Brain pericyte (primary cell): ENCODE measurements around the gene GALNT7.
"Not testable (repeated sequence)": the region's sequence is repeated elsewhere in the genome, so short reads cannot be mapped to it uniquely, and the experiment has no call there.

Experiments used
- DNase-seq: peaks from one replicate; pipeline ENCODE4 v3.0.0-alpha.2; 2012; ENCODE audit warnings: low read depth, low spot score

GALNT7 gene

DNA sequence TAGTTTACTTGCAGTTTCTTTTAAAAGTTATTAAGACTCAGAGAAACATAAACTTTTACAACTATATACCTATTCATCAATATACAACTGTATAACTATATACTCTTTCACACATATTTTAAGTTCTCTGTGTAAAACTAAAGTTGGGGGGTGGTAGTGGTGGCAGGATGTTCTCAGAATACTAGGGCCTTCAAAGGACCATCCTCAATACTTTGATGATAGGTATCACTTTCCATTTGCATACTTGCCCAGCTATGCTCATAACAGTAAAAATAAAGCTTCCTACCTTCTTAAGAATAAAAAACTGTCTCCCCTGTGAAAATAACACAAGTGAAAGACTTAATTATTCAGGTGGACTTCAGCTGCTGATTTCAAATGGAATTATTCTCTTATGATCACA, 2.9 kb upstream of the GALNT7 start:
- DNase-seq, result no peak

DNA sequence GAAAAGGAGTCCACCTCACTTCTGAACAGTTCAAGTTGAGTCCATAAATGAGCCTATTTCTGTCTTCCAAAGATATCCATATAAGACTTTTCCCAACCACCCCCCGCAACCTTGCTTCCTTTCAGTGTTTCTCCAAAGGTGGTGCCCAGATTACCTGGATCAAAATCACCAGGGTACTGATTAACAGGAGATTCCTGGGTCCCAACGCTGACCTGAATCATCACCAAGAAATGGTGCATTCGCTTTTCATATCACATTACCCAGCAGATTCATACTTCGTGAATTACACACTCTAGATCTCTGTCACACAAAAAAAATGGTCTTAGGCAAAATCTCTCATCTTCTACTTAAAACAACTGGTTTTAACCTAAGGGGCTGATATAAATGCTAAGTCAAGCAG, 2.1 kb upstream of the GALNT7 start:
- no peak for DNase-seq

- DNase-seq, result no peak
These were observed 734 bp upstream of the GALNT7 start for GRCh38 chr4:173167758-173168395.

GRCh38 chr4:173169178-173169427, 492 bp downstream of the GALNT7 start:
- DNase-seq, result no peak

DNA sequence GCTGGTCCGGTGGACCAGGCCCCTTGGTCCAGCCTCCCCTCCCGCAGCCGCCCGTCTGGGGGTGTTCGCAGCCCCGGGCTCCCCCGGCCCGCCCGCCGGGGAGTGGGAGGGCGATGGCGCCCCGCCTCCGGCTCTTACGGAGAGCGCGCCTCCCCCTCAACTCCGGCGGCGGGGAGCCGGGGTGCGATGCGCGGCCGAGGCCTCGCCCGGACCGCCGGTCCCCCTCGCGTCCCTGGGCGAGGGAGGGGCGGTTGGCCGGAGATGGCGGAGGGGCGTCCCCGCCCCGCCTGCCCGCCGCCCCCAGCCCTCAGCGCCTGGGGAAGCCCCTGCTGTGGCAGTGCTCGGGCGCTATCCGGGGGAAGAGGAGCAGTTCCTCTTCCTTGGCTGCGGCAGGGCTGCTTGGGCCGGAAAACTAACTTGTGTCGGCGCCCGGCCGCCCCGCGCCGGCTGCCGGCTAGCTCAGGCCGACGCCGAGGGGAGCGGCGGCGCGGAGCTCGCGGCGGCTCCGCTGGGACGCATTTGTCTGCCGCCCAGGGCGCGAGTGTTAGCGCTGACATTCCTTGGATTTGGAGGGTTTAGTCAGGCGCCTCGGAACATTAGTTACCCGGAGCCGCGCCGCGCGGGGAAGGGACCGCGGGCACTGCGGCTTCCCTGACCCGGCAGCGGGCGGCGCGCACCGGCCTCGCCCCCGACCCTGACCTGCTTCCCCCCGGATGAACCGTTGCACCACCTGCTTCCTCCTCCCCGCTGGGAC, 994 bp downstream of the GALNT7 start:
- DNase-seq, result no peak

DNA sequence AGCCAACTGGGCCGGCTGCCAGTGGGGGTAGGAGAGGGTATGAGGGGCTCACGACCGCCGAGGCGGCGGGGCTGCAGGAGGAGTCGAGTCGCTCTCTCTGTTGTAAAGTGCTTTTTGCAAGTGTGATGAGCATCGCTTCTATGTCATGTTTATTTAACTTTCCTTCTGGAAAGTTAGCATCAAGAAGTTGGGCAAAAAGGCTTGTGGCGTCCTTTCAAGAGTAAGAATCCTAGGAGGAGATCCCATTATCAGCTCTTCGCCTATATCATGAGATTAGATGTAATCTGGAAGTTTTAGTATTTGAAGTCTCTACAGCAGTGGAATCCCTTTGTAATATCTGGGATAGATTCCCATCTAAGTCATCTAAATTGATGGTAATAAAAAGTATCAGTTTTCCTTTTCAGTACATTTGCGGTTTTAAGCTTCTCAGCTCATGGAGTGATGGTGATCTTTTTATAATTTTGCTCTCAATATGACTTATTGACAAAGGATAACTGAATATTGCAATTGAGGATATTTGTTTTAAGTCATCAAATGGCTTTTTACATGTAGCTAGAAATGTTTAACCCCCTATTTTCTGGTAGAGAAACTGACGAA, 1.7 kb downstream of the GALNT7 start:
- no peak for DNase-seq

DNA sequence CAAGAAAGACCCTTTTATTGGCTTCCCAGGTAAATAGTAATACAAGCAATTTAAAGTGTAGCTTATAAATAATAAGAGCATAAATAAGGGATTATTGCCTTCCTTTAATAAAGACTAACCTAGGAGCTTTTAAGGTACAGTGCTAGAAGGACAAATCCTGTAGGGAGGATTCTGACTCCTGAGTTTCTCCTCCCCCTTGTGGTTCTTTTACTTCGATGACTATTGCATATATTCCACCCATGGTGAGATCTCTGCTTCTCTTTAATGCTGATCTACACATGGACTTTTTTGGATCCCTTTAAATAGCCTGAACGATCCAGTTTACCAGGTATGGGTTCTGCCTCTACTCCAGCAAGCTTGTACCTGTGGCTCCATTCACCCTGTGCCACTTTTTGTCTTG, 2.5 kb downstream of the GALNT7 start:
- no peak for DNase-seq

DNA sequence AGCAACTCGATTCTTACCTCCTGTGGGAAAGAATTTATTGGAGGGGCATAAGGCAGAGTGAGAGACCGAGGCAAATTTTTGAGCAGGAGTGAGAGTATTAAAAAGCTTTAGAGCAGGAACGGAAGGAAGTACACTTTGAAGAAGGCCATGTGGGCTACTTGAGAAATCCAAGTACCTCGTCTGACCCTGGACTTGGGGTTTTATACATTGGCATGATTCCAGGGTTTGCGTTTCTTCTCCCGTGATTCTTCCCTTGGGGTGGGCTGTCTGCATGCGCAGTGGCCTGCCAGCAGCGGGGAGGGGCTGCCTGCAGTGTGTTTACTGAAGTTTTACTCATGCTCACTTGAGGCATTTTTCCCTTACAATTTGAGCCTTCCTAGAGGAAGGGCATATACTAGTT, 3.4 kb downstream of the GALNT7 start:
- DNase-seq, result no peak

GRCh38 chr4:173174184-173174583, 5.6 kb downstream of the GALNT7 start:
- no peak for DNase-seq

DNA sequence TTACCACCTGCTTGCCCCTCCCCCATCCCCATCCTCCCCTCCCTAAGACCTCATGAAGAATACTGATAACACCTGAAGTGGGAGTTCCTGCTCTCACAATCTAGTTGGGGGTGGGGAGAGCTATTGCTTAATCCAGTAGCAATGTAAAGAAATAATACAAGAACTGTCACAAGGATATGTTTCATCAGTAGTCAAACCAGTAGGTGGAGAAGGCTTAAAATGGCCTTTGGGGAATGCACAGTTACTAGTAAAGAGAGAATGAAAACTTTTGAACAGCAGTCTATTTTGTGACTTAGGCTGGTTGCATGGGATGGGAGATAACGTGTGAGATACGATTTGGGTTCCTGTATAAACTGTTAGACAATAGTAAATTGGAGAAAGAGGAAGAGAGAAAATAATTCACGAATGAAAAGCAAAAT, 6.0 kb downstream of the GALNT7 start:
- DNase-seq, result no peak

DNA sequence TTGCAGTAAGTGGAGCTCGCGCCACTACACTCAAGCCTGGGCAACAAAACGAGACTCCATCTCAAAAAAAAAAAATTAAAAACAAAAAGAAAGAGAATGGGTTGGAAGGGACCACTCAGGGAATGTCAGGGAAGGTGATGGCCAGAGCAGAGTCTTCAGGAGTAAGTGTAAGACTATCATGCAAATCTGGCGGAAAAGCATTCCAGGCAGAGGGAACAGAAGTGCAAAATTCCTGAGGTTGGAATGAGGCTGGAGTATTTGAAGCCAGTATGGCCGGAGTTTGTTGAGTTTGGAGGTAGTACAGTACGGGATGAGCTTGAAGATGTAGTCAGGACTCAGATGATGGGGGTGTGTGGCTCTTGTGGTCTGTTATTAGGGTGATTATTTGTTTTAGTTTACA, 7.4 kb downstream of the GALNT7 start:
- no peak for DNase-seq

DNA sequence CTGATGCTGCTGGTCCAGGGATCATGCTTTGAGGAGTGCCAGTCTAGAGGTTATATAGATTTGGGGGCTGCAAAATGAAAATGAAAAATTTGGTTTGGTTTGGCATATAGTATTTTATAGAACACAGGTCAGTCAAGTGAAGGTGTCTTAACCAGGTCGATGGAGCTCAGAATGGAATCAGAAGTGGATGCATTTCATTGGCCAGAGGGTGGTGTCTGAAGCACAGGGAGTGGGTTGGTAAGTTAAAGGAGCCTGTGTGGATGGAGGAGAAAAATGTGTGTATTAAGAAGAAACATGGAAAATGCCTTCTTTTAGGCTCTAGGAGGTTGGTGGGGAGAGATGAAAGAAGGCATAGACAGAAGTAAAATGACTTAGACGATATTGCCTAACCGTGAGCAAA, 8.6 kb downstream of the GALNT7 start:
- DNase-seq, result no peak

DNA sequence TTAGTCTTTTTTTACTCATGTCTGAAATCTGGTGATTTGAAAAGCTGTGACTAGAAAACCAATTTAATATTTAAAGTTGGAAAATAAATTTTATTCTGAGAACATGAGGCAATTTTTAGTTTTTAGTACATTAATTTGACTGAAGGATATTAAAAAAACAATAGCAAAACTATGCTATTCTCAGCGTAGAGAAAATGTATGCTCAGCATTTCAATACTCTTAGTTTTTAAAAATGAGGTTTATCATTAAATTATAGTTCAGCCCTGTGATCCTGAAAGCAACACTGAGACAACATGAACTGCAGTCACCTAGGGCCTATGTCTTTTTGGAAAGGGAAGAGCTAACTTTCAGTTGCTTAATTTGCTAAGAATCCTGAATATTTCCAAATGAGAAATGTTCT, 9.5 kb downstream of the GALNT7 start:
- no peak for DNase-seq

DNA sequence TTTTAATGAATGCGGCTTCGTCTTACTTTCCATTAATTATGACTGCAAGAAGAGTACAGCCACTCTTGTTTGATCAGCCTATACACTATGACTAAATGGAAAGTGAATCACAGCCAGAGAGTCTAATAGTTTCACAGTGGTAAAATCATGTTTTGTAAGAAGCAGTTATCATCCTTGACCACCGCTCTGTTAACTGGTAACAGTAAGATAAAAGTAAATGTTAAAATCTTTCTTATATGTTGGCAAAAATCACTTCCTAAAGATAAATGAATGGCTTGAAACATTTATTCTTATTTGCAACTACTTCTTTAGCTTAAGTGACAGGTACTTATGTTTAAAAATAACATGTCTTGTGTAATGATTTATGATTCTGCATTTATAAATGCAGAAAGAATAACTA, 13.2 kb downstream of the GALNT7 start:
- DNase-seq, result no peak

- DNase-seq, result peak; percentile 84
These were observed 13.8 kb downstream of the GALNT7 start for GRCh38 chr4:173182403-173182802.

GRCh38 chr4:173183659-173184247, 15.1 kb downstream of the GALNT7 start:
- not testable (repeated sequence) for DNase-seq

- no peak for DNase-seq
These were observed 17.4 kb downstream of the GALNT7 start for GRCh38 chr4:173185847-173186510.

DNA sequence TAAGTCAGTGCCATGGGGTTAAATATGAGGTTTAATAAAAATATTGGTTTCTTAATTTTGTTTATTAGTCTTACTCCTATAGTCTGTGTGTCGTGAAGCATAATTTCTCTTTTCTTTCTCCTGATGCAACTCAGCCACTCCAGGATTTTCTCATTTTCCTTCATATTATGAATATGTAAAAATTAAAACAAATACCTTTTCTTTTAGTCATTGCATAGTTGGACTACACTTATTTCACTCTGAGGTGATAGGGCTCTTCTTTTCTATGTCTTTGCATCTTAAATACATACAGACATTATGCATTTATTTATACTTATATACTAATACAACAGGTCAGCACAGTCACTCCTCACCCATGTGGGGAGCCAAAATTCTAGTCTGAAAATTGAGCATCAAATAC, 19.1 kb downstream of the GALNT7 start:
- no peak for DNase-seq

DNA sequence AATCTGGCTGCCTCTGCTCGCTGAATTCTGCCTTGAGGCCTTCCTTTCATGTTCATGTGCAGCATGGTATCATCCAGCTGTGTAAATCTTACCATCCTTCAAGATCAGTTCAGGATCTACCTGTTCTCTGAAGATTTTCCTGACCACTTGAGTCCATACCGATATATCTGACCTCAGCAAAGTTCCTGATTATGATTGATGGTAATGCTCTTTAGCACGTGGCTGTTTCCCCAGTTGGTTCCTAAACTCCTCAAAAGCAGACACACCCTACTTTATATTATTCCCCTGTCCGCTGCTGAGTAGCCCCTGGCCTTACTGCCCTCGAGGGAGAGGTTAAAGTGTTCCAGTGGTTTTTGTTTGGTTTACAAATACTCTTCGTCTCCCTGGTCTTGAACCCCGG, 20.0 kb downstream of the GALNT7 start:
- no peak for DNase-seq

GRCh38 chr4:173189117-173189693, 20.6 kb downstream of the GALNT7 start:
- DNase-seq, result no peak

DNA sequence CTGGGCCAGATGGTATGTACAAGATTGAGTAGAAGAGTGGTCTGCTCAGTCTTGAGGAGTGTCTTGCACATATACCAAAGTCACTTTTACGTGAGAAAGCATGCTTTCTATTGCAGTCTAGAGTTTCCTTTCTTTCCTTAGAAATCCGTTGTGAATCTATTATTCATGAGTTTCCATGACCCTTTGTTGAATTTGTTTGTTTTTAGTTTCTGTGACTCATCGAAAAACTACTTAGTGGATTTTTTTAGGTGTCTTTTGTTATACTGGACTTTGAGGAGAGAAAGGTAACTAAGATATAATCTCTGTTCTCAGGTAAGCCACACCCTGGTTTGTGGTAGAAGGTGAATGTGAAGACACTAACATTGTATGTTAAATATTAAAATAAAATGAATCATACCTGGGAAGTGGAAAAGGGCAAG, 23.0 kb downstream of the GALNT7 start:
- DNase-seq, result no peak
